Stimulated activated CD4-positive, alpha-beta T cell treated with anti-CD3 and anti-CD28 coated beads, Interleukin-2, amount 100 ng/mL, for 48 hours (primary cell): ENCODE data around the gene MCMBP.
"Not testable (repeated sequence)": the region's sequence is repeated elsewhere in the genome, so short reads cannot be mapped to it uniquely, and the experiment has no call there.

Source experiments
- DNase-seq, 2 donors: peaks; one replicate each; pipeline ENCODE4 v3.0.0-alpha.2; 2020

The MCMBP gene, protein sequence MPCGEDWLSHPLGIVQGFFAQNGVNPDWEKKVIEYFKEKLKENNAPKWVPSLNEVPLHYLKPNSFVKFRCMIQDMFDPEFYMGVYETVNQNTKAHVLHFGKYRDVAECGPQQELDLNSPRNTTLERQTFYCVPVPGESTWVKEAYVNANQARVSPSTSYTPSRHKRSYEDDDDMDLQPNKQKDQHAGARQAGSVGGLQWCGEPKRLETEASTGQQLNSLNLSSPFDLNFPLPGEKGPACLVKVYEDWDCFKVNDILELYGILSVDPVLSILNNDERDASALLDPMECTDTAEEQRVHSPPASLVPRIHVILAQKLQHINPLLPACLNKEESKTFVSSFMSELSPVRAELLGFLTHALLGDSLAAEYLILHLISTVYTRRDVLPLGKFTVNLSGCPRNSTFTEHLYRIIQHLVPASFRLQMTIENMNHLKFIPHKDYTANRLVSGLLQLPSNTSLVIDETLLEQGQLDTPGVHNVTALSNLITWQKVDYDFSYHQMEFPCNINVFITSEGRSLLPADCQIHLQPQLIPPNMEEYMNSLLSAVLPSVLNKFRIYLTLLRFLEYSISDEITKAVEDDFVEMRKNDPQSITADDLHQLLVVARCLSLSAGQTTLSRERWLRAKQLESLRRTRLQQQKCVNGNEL

DNA sequence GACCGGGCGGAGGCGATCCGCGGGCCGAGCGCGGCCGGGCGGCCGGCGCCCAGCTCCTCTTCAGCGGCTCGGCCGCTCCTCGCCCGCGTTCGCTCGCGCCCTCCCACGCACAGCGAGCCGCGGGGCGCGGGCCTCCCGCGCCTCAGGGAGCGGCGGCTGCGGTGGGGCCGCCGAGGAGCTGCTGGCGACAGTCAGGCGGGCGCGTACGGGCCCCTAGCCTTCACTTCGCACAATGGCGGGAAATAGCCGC is at the start of gene MCMBP:
MCMBP (minus strand) TSS at position 234 of the 250 bp plus-strand sequence. CDS start 259 bp downstream, outside the sequence.
- no peak for DNase-seq

DNA sequence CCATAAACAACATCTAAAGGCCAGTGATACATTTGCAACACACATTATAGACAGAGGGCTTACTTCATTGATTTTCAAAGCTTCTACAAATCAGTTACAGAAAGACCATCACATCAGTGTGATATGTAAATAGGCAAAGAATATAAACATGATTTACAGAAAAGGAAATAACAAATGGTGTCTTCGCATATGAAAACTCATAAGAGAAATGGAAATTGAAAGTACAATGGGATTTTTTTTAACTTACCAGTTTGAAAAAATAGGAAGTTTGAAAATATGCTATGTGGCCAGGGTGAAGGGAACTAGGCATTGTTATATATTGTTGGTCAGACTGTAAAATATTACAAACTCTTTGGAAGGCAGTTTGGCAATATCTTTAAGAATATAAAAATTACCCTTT is 47.2 kb upstream of the MCMBP start:
- DNase-seq: no peak

DNA sequence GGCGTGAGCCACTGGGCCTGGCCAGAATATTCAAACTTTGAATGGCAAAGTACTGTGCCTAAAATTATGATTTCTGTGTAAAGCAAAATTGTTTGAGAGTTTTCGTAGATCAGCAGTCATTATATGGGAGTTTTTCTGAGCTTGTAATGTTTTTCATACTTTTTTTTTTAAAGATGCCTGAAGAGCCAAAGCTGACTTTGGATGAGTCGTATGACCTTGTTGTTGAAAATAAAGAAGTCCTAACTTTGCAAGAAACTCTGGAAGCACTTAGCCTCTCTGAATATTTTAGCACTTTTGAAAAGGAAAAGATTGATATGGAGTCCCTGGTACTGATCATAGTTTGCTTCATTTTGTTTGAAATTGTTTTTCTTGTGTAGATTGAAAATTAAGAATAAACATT is 46.6 kb upstream of the MCMBP start:
- DNase-seq: no peak

DNA sequence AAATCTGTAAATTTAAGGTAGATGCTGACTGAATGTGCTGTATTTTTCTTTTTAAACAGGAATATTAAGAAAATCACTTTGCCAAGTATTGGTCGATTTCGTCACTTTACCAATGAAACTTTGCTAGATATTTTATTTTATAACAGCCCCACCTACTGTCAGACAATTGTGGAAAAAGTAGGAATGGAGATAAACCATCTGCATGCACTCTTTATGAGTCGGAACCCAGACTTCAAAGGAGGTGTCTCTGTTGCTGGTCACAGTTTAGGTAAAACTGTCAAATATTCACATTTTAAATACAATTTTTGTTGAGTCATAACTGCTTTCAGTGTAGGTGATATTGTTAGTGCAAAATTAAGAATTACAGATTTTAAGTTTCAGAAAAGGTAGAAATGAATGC is 45.1 kb upstream of the MCMBP start:
- DNase-seq: no peak

DNA sequence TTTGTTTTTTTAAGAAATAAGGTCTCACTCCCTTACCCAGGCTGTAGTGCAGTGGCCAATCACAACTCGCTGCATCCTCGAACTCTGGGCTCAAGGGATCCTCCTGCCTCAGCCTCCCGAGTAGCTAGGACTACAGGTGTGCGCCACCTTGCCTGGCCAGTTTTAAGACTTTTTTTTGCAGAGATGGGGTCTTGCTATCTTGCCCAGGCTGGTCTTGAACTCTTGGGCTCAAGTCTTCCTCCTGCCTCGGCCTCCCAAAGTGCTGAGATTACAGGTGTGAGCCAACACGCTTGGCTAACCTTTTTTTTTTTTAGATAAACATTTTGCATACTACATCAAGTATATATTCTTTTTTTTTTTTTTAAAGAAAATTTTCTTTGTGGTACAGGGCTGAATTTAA is 38.0 kb upstream of the MCMBP start:
- DNase-seq: no peak

DNA sequence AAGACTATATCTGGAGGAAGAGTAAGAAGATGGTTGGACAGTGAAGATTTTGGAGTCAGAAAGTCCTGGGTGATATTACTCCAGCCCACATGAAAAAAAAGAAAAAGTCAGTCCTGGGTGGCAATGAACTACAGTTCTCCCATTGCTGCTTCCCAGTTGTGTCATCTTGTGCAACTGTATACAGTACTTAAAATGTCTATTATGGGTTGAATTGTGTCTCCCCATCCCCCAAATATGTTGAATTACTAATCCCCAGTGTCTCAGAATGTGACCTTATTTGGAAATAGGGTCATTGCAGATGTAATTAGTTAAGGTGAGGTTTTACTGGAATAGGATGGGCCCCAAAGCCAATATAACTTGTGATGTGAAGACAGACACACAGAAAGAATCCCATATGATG is 35.5 kb upstream of the MCMBP start:
- DNase-seq: no peak

DNA sequence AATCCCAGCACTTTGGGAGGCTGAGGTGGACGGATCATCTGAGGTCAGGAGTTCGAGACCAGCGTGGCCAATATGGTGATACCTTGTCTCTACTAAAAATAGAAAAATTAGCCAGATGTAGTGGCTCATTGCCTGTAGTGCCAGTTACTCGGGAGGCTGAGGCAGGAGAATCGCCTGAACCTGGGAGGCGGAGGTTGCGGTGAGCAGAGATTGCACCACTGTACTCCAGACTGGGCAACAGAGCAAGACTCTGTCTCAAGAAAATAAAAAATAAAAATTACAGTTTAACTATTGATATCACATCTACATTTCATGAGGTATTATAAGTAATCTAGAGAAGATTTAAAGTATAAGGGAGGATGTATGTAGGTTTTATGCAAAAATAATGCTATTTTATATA is 35.1 kb upstream of the MCMBP start:
- DNase-seq: not testable (repeated sequence)

DNA sequence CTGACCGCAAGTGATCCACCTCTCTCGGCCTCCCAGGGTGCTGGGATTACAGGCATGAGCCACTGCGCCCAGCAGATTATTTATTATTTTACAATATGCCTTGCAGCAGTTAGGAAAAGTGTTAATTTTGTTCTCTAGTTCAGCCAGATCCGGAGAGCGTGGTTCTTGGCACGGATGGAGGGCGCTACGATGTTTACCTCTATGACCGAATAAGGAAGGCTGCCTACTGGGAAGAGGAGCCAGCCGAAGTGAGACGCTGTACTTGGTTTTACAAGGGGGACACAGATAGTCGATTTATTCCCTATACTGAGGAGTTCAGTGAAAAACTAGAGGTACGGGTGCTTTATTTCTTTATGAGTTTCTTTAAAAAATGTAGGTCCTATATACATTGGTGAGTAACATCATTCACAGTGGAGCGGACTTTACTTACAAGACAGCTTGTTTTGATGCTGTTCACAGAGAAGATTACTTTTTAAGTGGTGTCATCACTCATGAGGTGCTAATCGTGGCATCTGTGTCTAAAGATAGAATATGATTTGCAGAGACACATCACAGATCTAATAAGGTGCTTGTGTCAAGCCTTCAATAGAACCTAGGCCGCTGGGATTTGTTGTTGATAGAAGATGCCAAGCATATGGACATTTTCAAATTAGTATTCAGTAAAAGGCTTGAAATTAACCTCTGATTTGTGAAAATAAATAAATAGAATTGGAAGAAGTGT is 31.5 kb upstream of the MCMBP start:
- no peak for DNase-seq

DNA sequence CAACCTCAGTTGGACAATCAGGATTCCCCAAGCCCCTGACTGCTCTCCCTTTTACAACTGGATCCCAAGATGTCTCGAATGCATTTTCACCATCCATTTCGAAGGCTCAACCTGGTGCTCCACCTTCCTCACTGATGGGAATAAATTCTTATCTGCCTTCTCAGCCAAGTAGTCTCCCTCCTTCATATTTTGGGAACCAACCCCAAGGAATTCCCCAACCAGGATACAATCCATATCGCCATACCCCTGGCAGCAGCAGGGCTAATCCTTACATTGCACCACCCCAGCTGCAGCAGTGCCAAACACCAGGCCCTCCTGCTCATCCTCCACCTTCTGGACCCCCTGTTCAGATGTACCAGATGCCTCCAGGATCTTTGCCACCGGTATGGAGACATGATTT is 25.9 kb upstream of the MCMBP start:
- DNase-seq: no peak

DNA sequence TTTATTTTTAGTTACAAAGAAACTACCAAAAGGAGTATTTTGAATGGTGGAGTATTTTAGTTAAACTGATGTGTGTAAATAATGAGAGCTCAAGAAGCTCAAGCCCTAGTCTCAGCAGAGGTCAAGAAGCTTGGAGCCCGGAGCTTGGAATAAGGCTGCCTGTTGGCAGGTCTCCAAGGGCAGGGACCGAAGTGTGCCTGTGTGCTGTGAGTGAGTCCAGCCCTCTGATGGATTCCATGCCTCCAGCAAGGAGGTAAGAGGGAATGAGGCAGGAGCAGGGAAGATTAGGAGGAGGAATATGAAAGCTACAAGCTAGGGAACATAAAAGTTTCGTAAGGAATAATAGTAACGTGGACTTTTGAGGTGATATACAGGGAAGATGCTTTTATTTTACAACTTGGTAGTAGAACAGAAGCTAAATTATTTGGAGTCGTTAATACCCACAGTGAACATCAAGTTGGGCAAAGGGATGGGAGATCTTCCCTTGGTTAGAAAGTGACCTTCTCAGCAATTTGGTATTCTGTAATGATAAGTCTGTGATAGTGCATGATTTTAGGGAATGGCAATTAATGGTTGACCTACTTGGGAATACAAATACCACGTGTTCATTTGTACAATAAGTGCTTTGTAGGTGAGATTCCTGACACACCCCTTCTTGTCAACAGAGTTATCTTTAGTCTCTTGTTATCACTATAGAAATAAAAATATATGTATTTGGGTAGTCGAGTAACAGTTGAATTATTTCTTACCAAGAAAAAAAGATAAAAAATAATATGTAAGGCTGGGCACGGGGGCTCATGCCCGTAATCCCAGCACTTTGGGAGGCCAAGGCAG is 24.5 kb upstream of the MCMBP start:
- DNase-seq: no peak

DNA sequence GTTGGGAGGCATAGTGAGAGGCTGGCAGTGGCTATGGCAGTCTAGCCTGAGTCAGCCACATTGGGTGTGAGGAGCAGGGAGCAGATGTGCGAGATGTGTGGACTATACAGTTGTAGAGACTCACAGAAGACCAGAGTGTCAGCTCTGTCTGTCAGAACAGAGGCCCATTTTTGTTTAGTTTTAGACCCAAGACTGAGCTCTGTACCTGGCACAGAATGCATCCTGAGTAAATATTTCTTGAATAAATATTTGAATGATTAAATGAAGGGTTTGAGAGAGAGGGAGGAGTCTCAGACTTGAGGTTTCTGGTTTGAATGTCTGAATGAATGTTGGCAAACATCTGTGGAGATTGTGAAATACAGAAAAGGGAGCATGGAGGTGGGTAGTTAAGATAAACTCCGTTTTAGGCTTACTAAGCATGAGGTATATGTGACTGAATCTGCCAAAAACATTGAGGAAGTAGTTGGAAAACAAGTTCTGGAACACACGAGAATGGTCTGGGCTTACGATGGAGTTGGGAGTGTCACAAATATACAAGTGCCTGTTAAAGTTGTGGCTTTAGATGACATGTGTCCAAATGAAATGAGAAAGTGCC is 23.5 kb upstream of the MCMBP start:
- DNase-seq: no peak

DNA sequence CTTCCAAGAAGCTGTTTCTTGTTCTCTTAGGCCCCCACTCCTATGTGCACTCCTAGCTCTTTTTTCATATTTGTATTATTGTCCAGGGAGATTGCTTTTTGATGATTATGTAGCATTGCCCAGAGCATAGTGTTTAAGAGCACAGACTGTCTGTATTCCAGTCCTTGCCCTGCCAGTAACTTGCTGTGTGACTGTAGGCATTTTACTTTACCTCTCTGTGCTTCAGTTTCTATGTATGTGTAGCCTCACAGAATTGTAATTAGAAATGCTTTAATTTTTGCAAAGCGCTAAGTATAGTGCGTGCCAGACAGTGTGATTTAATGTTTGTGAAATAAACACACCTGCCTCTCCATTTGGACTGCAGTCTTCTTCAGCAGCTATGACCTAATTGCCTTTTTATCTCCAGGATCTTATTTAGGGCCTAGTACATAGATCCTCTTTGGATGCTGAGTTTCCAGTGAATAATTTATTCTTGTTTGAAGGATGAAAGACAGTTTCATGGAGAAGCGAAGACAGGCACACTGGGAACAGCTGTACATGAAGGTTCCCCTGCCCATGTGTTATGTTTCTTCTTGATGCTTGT is 21.3 kb upstream of the MCMBP start:
- no peak for DNase-seq

DNA sequence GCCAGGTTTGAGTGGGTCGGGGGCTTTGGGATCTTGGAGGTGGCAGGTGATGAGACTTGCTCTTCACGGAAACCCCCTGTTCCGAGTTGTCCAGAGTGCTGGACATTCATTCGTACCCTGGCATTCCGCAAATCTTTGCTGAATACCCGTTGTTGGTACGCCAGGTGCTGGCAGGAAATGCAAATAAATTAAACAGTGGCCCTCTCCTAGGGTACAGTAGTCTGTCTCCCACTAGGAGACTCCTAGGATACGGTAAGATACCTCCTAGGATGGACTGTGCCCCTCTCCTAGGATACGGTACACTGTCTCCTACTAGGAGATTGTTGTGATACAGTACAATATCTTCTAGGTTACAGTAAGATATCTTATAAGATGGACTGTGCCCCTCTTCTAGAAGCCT is 20.4 kb upstream of the MCMBP start:
- no peak for DNase-seq

DNA sequence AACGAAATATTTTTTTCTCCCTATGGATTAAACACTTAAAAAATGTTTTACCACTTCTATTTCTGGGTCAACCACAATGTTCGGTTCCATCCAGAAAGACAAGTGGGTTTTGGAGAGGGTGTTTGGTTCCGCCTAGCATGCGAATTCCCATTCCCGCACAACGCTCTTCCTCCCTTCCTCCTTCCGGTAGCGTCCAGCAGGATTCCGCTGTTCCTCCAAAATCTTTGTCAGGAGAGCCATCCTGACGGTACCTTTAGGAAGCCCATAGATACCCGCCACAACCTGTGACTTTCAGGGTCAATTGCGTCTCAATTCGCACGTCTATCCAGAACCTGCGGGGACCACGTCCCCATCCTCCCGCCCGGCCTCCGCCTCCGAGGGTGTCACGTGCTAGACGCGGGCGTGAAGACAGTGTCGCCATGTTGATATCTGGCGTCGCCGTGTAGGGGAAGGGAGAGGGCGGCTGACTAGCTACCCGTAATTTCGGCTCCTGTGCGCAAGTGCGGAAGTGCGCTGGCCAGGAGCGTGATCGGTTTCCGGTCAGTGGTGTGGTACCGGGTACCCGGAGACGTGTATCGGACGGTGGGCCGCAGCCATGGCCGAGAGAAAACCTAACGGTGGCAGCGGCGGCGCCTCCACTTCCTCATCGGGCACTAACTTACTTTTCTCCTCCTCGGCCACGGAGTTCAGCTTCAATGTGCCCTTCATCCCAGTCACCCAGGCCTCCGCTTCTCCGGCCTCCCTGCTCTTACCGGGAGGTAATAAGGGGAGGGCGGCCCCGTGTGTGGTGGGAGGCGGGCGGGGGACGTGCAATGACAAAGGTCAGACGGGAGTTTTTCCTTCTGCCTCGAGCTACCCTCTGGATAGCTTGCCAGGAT is 19.8 kb upstream of the MCMBP start, which contains the start of gene SEC23IP:
SEC23IP (plus strand) TSS at position 543 of the 878 bp plus-strand sequence; CDS start at position 596, 53 bp downstream.
- peak; percentile 87 to 92 for DNase-seq

DNA sequence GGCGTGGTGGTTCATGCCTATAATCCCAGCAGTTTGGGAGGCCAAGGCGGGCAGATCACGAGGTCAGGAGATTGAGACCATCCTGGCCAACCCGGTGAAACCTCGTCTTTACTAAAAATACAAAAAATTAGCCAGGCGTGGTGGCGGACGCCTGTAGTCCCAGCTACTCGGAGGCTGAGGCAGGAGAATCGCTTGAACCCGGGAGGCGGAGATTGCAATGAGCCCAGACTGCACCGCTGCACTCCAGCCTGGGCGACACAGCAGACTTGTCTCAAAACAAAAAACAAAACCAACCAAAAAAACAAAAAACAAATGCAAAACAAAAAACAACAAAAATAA is 19.2 kb upstream of the MCMBP start:
- not testable (repeated sequence) for DNase-seq

DNA sequence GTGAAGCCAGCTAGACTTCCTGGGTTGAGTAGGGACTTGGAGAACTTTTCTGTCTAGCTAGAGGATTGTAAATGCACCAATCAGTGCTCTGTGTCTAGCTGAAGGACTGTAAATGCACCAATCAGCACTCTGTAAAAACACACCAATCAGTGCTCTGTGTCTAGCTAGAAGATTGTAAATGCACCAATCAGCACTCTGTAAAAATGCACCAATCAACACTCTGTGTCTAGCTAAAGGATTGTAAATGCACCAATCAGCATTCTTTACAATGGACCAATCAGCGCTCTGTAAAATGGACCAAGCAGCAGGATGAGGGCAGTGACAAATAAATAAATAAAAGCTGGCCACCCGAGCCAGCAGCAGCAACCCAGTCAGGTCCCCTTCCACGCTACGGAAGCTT is 17.7 kb upstream of the MCMBP start:
- DNase-seq: not testable (repeated sequence)

DNA sequence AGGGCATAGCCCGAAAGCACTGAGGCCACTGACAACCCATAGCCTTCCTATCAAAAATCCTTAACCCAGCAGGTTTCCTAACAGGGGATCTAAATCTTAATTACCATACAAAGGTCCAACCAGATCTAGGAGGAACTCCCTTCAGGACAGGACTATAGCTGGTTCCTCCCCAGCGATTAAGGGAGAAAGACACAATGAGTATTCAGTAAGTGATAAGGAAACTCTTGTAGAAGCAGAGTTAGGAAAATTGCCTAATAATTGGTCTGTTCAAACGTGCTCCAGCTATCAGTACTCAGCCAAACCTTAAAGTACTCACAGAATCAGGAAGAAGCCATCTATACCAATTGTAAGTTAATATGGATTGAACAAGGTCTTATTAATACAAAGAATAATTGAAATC is 16.6 kb upstream of the MCMBP start:
- not testable (repeated sequence) for DNase-seq

DNA sequence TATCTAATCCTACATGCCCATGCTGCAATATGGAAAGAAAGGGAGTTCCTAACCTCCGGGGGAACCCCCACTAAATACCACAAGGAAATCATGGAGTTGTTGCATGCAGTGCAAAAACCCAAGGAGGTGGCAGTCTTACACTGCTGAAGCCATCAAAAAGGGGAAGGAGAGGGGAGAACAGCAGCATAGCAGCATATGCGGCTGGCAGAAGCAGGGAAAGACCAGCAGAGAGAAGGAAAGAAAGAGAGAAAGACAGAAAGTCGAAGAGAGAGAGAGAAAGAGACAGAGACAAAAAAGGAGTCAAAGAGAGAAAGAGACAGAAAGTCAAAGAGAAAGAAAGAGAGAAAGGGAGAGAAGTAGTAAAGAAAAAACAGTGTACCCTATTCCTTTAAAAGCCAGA is 16.1 kb upstream of the MCMBP start:
- DNase-seq: not testable (repeated sequence)

DNA sequence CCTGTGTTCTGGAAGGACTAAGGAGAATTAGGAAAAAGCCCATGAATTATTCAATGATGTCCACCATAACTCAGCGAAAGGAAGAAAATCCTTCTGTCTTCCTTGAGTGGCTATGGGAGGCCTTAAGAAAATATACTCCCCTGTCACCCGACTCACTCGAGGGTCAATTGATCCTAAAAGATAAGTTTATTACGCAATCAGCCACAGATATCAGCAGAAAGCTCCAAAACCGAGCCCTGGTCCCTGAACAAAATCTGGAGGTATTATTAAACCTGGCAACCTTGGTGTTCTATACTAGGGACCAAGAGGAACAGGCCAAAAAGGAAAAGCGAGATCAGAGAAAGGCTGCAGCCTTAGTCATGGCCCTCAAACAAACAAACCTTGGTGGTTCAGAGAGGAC is 13.4 kb upstream of the MCMBP start:
- DNase-seq: not testable (repeated sequence)

DNA sequence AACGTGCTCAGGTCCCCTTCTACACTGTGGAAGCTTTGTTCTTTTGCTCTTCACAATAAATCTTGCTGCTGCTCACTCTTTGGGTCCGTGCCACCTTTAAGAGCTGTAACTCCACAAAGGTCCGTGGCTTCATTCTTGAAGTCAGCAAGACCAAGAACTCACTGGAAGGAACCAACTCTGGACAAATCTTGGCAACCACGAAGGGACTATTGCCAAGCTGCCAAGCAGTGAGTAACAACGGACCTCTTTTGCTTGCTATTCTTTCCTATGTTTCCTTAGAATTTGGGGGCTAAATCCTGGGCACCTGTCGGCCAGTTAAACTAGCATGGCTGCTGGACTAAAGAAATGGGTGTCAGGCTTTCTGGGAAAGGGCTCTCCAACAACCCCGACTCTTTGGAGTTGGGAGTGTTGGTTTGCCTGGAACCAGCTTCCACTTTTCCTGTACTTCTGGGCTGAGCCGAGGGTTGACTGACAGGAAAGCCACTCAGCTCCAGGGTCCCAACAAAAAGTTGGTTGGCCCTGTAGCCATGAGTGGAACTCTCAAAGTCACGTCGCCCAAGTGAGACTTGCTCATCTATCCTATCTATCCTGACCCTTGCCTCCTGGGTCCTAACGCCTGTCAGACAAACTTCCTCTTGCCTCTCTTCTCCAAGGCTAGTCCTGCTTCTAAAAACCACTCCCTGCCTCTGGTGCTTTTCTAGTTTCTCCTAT is 11.4 kb upstream of the MCMBP start:
- DNase-seq: not testable (repeated sequence)

DNA sequence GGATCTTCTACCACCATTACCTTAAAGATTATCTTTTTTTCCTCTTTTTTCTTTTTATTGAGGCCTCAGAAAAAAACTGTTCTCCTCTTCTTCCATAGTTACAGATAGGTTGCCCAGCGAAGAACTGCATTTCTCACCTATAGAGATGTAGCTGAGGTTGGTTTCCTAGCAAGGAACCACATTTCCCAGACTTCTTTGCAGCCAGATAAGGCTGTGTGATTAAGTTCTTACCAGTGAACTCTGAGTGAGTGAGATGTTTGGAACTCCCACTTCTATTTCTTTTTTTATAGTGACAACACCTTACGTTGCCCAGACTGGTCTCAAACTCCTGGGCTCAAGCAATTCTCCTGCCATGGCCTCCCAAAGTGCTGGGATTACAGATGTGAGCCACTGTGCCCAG is 5.9 kb upstream of the MCMBP start:
- DNase-seq: no peak
